T-helper 17 cell (primary cell): ENCODE measurements around the gene NDUFB8. TPM values are rescaled to one million over a fixed set of nuclear protein-coding genes. Genes with fewer than 3 reads are reported as not detected.
A peak's percentile ranks its signal among the peaks of the same experiment; 100 is the strongest.

ENCODE experiments used
- ATAC-seq: fragments of 150-1000 bp; cut with Tn5 transposase; 2 replicates; pipeline ENCODE4 v1.10.0; 2021; ENCODE audit warnings: mild to moderate bottlenecking, moderate library complexity
- DNase-seq, 3 donors: peaks; one replicate each; pipeline versions ENCODE4 v3.0.0 to v3.0.0-alpha.2; 2020 to 2021
- H3K9me3 ChIP-seq: one replicate; pipeline ENCODE4 v1.7.0; 2013; ENCODE audit warnings: low read length, mild to moderate bottlenecking; ENCODE audit not compliant: control insufficient read depth, poor library complexity, severe bottlenecking
- H3K27ac Mint-ChIP-seq: one replicate; pipeline ENCODE4 v1.8.0; 2022; ENCODE audit warnings: mild to moderate bottlenecking, moderate library complexity, mixed read lengths
- H3K27me3 Mint-ChIP-seq: one replicate; pipeline ENCODE4 v1.8.0; 2022; ENCODE audit warnings: mixed read lengths
- H3K36me3 Mint-ChIP-seq: one replicate; pipeline ENCODE4 v1.8.0; 2022; ENCODE audit warnings: low read depth, mixed read lengths
- H3K4me1 Mint-ChIP-seq: one replicate; pipeline ENCODE4 v1.8.0; 2022; ENCODE audit warnings: mild to moderate bottlenecking, mixed read lengths
- H3K4me3 Mint-ChIP-seq: one replicate; pipeline ENCODE4 v1.8.0; 2022; ENCODE audit warnings: mild to moderate bottlenecking, moderate library complexity, mixed read lengths
- total RNA-seq, 4 donors: library from RNA in 2 of 4; stranded (reverse) in 2 of 4; gene quantifications; one replicate each; pipeline ENCODE4 v1.2.3 and lab custom pipeline; 2022 to 2026

Gene NDUFB8
- total RNA-seq, 2 donors from 2014 or later = 142 to 159 TPM

DNA sequence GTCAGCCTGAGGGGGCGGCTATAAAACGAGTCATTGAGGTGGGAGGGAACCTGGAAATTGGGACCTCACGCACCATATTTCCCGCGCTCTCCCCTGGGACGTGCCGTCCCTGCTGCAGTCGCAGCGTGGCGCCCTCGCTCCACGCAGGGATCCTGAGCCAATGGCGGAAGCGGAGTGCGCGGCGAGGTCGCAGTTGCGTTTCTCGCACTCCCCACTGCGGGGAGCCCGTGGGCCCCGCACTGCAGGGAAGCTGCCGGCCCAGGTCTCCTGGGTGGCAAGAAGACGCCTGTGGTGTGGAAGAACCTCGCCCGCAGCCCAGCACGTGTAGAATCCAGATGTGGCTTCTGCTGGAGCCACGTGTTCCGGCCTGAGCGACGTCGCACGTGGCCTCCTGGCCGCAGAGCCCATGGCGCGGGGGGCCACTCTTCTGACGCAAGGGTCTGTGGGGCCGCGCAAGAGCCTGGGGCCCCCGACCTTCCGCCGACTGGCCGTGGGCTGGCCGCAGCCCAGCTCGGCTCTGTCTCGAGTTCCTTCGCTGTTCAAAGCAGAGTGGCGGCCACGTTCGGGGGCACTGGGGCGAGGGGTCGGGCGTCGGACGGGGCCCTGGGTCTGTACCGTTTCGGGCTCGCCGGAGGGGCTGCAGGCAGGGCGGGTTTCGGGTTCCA is 32.5 kb upstream of the NDUFB8 start:
- DNase-seq (peak; percentile 64 to 80 (median 67)), ATAC-seq (peak; percentile 99)
- Mint-ChIP-seq H3K36me3 (peaks cover 14% of the 10 kb centered on the region), H3K27ac (no peak overlapping the region), H3K4me3 (peak overlapping the region; percentile 43), H3K4me1 (peaks cover 26% of the 10 kb centered on the region), H3K27me3 (peaks cover 20% of the 10 kb centered on the region)
- no peaks in the 10 kb centered on the region for H3K9me3 ChIP-seq

DNA sequence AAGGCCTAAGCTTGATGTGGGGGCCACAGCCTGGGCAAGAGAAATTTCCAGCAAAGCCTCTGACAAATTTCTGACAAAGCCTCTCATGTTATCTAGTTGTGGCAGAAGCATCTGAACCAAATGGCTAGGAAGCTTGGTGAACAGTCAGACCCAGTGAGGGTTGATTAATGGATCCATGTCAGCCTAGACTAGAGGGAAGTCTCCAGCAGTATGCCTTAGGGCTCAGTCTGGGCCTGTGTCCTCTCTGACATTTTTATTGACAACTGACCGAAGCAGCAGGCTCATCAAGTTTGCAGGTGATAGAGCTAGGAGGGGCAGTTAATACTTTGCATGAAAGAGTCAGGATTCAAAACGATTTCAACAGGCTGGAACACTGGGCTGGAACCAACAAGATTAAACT is 31.3 kb upstream of the NDUFB8 start:
- Mint-ChIP-seq H3K4me1 (peaks cover 25% of the 10 kb centered on the region), H3K36me3 (peaks cover 15% of the 10 kb centered on the region), H3K4me3 (no peak overlapping the region), H3K27ac (no peak overlapping the region), H3K27me3 (peaks cover 20% of the 10 kb centered on the region)
- DNase-seq = no peak
- no peak for ATAC-seq
- H3K9me3 ChIP-seq = no peaks in the 10 kb centered on the region

DNA sequence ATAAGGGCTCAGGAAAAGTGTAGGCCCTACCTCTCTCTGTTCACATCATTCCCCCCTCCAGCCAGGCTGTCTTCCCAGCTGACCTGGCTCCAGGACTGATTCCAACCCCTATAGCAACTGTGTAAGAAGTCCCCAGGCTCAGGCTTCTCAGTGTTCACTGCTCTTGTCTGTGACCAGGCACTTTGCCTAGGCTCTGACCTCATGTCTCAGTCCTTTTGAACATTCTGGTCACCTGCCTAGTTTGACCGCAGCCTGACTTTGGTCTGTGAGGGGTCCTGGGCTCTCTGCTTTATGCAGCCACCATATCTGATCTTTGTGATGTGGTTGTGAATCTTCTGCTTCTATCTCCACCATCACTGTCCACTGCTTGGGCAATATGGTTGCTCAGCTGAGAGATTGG is 30.6 kb upstream of the NDUFB8 start:
- no peak for DNase-seq
- Mint-ChIP-seq H3K27ac (no peak overlapping the region), H3K27me3 (peaks cover 20% of the 10 kb centered on the region), H3K36me3 (peaks cover 15% of the 10 kb centered on the region), H3K4me3 (peak overlapping the region; percentile 52), H3K4me1 (peaks cover 25% of the 10 kb centered on the region)
- no peaks in the 10 kb centered on the region for H3K9me3 ChIP-seq
- ATAC-seq = no peak

DNA sequence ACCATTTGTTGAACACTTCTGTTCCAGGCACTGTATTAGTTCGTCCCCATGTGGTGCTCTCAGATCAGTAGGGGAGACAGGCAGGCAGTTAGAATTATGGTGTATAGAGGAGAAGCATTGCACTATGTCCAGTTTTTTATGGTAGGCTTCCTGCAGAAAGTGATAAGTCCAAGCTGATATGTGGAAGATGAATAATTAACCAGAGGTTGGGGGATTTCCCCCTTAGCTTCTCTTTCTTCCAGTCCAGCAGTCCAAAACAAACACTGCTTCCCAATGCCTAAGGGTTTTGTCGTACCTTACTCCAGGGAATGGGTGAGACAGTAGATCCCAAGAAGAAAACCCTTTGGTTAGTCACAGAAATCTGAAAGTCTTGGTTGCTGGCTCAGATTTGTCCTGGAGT is 25.2 kb upstream of the NDUFB8 start:
- Mint-ChIP-seq H3K27ac (peak overlapping the region; percentile 8), H3K4me3 (no peak overlapping the region), H3K27me3 (peaks cover 6% of the 10 kb centered on the region), H3K36me3 (peaks cover 12% of the 10 kb centered on the region), H3K4me1 (peaks cover 11% of the 10 kb centered on the region)
- DNase-seq (no peak), ATAC-seq (no peak)
- H3K9me3 ChIP-seq = no peaks in the 10 kb centered on the region

DNA sequence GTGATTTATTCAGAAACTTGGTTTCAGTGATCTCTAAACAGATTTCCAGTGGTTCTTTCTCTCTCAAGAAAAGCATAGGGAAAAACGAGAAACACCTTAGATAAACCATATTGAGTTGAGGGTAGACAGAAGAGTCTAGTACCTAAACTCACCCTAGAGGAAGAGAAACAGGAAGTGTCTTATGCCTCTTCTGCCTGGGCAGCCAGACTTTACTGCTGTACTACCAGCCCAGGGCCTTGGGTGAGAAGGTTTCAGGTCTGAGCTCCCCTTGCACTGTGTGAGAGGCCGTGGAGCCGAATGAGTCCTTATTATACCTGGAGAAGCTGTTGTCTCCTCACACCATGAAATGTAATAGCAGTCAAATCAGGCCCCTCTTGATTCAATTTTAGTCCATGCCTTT is 24.3 kb upstream of the NDUFB8 start:
- Mint-ChIP-seq H3K27ac (no peak overlapping the region), H3K36me3 (peaks cover 15% of the 10 kb centered on the region), H3K4me3 (no peak overlapping the region), H3K27me3 (peaks cover 6% of the 10 kb centered on the region), H3K4me1 (peaks cover 13% of the 10 kb centered on the region)
- no peak for ATAC-seq
- no peak for DNase-seq
- no peaks in the 10 kb centered on the region for H3K9me3 ChIP-seq

DNA sequence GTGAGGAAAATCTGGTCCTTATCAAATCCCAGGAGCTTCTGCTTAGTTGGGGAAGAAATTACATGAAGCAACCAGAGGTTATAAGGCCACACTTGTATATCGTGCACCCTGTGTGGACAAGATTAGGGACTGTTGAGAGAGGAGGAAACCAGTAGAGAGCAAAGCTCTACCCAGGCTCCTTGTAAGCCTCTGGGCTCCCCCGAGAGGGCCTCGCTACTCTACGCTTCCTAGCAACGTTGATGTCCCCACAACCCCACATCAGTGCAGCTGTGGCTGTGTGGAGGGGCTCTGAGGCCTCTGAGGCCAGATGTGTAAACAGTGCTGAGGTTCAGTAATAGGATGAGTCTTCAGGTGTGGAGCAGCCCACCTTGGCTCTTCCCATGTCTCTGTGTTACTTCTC is 22.1 kb upstream of the NDUFB8 start:
- Mint-ChIP-seq H3K27ac (no peak overlapping the region), H3K4me3 (no peak overlapping the region), H3K27me3 (no peaks in the 10 kb centered on the region), H3K4me1 (peaks cover 7% of the 10 kb centered on the region), H3K36me3 (peaks cover 16% of the 10 kb centered on the region)
- DNase-seq (no peak), ATAC-seq (no peak)
- H3K9me3 ChIP-seq = no peaks in the 10 kb centered on the region

DNA sequence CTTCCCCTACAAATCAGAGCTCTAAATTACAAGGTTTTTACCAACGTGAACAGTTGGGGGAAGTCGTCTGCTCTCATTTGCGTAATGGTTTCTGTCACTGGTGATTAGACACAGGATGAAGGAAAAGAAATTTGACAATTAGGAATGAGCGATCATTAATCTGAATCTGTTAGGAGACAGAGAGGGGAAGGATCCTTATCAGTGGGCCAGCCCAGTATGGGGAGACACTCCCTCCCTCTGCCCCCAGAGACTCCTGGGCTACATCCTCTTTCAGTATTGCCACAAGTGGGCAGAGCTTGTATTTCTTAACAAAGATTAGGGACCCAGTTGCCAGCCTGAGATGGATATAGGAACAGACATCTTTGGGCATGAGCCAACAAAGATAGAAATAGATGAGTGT is 21.5 kb upstream of the NDUFB8 start:
- peaks cover 18% of the 10 kb centered on the region for H3K36me3 Mint-ChIP-seq
- no peaks in the 10 kb centered on the region for H3K27me3 Mint-ChIP-seq
- DNase-seq = no peak
- H3K9me3 ChIP-seq = no peaks in the 10 kb centered on the region
- no peak overlapping the region for H3K27ac Mint-ChIP-seq
- ATAC-seq = no peak
- no peak overlapping the region for H3K4me3 Mint-ChIP-seq
- H3K4me1 Mint-ChIP-seq = peaks cover 9% of the 10 kb centered on the region

DNA sequence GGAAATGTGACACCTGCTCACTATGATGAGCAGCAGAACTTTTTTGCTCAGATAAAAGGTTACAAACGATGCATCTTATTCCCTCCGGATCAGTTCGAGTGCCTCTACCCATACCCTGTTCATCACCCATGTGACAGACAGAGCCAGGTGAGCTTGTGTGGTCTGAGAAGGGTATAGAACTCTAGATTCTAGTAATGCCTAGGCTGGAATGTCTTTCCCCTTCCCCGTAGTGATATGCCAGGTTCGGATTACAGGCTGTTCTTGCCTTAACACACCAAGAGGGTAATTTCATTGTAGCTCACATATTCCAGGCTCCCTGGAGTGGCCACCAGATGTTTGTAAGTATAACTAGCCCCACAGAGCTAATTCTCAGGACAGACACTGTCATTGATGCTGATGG is 15.3 kb upstream of the NDUFB8 start:
- ATAC-seq (no peak), DNase-seq (no peak)
- Mint-ChIP-seq H3K27ac (no peak overlapping the region), H3K4me3 (no peak overlapping the region), H3K4me1 (peaks cover 6% of the 10 kb centered on the region), H3K27me3 (no peaks in the 10 kb centered on the region), H3K36me3 (peaks cover 25% of the 10 kb centered on the region)
- H3K9me3 ChIP-seq = no peaks in the 10 kb centered on the region

DNA sequence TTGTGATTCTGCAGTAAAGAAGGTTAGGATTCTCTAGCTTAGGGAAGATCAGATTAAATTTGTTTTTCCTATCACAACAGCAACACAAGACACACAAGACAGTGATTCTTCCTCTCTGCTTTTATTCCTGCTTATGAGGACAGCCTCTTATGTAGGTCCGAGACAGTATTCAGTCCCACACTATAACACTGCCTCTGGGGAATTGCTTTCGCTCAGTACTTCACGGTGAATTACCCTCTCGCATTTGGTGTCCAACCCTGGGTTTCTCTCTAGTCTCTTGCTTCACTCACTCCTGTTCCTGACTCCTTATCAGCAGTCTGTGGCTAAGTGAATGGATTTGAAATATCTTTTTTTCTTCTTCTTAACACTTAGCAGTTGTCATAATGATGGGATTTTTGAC is 7.8 kb upstream of the NDUFB8 start:
- H3K9me3 ChIP-seq = no peaks in the 10 kb centered on the region
- Mint-ChIP-seq H3K27ac (no peak overlapping the region), H3K4me3 (peak overlapping the region; percentile 61), H3K36me3 (peaks cover 5% of the 10 kb centered on the region), H3K4me1 (peaks cover 8% of the 10 kb centered on the region), H3K27me3 (no peaks in the 10 kb centered on the region)
- no peak for DNase-seq
- ATAC-seq = no peak

DNA sequence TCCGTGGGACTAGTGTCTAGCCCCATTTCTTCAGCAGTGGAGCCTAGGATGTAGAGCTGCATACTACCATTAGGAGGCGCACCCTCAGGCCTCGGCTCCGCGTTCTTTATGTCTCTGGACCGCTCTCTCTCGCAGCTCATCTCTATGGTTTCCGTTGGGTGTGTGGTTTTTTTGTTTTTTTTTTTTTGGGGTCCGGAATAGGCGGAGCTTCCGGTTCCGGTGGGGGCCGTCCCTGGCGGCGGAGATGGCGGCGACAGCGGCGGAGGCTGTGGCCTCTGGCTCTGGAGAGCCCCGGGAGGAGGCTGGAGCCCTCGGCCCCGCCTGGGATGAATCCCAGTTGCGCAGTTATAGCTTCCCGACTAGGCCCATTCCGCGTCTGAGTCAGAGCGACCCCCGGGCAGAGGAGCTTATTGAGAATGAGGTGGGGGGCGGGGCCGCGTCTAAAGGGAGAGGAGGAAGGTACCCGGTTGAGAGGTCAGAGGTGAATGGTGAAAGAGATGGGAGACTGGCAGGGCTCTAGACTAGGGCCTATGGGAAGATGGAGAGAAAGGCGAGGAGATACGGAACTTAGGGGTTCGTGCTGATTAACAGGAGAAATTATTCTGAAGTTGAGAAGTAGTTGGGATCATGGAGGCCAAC is 6.2 kb upstream of the NDUFB8 start, which contains the start of gene HIF1AN:
Gene HIF1AN, plus strand, starts transcription at position 229 of the 639 bp plus-strand sequence. Its CDS starts 16 bp downstream, at position 245.
- Mint-ChIP-seq H3K36me3 (peaks cover 2% of the 10 kb centered on the region), H3K27ac (no peak within 1 kb of the TSS), H3K27me3 (no peaks in the 10 kb centered on the region), H3K4me1 (peaks cover 6% of the 10 kb centered on the region), H3K4me3 (no peak within 1 kb of the TSS)
- DNase-seq = peak; percentile 73 to 81 (median 78)
- peak; percentile 99 for ATAC-seq
- no peaks in the 10 kb centered on the region for H3K9me3 ChIP-seq

DNA sequence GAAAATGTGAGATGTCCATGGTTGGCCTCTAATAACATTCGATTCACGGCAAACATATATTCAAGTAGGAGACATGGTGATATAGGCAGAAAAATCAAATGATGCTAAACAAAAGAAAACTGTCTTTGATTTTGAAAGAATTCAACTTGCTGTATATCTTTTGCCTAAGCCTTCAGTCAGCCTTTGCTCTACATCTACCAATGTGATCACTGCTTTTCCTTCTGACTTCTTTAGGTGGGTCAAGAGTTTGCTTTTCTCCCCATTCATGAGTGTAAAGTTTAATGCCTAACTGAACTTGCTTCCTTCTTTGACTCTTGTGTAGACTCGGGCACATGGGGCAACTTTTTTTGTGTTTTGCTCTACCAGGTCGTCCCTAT is 5.7 kb upstream of the NDUFB8 start:
- DNase-seq (no peak), ATAC-seq (peak; percentile 3)
- H3K27me3 Mint-ChIP-seq = no peaks in the 10 kb centered on the region
- no peak overlapping the region for H3K27ac Mint-ChIP-seq
- H3K4me1 Mint-ChIP-seq = peaks cover 7% of the 10 kb centered on the region
- peaks cover 2% of the 10 kb centered on the region for H3K36me3 Mint-ChIP-seq
- no peaks in the 10 kb centered on the region for H3K9me3 ChIP-seq
- H3K4me3 Mint-ChIP-seq = no peak overlapping the region

DNA sequence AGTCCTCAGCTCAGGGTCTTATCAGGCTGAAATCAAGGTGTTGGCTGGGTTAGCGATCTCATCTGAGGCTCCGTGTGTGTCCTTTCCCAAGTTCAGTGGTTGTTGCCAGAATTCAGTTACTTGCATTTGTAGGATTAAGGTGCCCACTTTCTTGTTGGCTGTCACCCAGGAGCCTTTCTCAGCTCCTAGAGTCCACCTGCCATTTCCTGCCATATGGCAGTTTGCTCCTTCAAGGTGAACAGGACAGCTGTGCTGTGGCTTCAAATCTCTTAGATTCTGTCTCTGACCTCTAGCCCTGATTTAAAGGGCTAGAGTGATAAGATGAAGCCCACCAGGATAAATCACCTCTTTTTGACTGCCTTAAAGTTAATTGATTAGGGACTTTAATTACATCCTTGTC is 5.1 kb upstream of the NDUFB8 start:
- no peak for DNase-seq
- no peak overlapping the region for H3K27ac Mint-ChIP-seq
- H3K4me3 Mint-ChIP-seq = no peak overlapping the region
- no peaks in the 10 kb centered on the region for H3K27me3 Mint-ChIP-seq
- peaks cover 13% of the 10 kb centered on the region for H3K4me1 Mint-ChIP-seq
- peaks cover 2% of the 10 kb centered on the region for H3K36me3 Mint-ChIP-seq
- no peaks in the 10 kb centered on the region for H3K9me3 ChIP-seq
- ATAC-seq = no peak

DNA sequence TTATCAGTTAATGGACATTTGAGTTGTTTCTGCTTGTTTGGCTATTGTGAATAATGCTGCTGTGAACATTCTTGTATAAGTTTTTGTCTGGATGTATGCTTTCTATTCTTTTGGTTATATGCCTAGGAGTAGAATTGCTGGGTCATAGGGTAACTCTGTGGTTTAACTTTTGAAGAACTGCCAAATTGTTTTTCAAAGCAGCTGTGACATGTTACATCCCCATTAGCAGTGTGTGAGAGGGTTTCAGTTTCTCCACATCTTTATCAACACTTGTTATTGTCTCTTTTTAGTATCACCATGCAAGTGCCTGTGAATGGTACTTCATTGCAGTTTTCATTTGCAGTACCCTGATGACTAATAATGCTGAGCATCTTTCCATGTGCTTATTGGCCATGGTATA is 2.1 kb upstream of the NDUFB8 start:
- H3K4me3 Mint-ChIP-seq = no peak overlapping the region
- peaks cover 17% of the 10 kb centered on the region for H3K4me1 Mint-ChIP-seq
- no peaks in the 10 kb centered on the region for H3K27me3 Mint-ChIP-seq
- no peaks in the 10 kb centered on the region for H3K9me3 ChIP-seq
- DNase-seq (no peak), ATAC-seq (no peak)
- peaks cover 5% of the 10 kb centered on the region for H3K36me3 Mint-ChIP-seq
- no peak overlapping the region for H3K27ac Mint-ChIP-seq

DNA sequence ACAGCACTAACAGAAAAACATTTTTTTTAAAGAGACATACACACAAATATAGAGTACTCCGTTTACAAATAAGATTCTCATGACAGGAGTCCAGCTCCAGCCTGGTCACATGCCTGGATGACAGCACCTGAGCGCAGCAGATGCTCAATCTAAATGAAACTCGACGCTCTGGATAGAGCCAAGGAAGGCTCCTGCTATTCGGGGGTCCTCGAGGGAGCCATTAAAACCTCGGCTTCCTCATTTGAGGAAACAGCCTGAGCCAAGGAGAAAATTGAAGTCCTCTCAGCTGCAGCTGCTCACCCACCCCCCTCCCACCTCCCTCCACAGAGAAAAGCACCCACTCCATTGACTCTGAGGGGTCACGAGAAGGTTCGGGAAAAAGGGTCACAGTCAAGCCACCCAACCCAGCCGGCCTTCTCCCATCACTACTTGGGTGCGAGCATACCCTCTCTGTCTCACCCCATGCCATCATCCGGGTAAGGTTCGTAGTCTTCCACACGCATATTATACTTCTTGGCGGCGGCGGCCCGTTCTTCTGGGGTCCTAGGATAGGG is 673 bp downstream of the NDUFB8 start:
- ATAC-seq (no peak), DNase-seq (no peak)
- H3K27me3 Mint-ChIP-seq = no peaks in the 10 kb centered on the region
- peak overlapping the region; percentile 98 for H3K27ac Mint-ChIP-seq
- peaks cover 28% of the 10 kb centered on the region for H3K4me1 Mint-ChIP-seq
- peak overlapping the region; percentile 98 for H3K4me3 Mint-ChIP-seq
- H3K36me3 Mint-ChIP-seq = peaks cover 5% of the 10 kb centered on the region
- H3K9me3 ChIP-seq = no peaks in the 10 kb centered on the region
